AG09319 (cell line): ENCODE measurements around the gene OTOS.

Experiments
- DNase-seq: peaks from one replicate; pipeline ENCODE4 v3.0.0-alpha.2; 2010; ENCODE audit warnings: low read depth; ENCODE audit errors: extremely low read depth
- TF ChIP-seq, protein P1 (sequence below): IDR thresholded peaks from 2 replicates; pipeline ENCODE4 v1.5.1; 2011; ENCODE audit warnings: low read depth, mild to moderate bottlenecking, inconsistent platforms, low read length, moderate library complexity

Gene OTOS

DNA sequence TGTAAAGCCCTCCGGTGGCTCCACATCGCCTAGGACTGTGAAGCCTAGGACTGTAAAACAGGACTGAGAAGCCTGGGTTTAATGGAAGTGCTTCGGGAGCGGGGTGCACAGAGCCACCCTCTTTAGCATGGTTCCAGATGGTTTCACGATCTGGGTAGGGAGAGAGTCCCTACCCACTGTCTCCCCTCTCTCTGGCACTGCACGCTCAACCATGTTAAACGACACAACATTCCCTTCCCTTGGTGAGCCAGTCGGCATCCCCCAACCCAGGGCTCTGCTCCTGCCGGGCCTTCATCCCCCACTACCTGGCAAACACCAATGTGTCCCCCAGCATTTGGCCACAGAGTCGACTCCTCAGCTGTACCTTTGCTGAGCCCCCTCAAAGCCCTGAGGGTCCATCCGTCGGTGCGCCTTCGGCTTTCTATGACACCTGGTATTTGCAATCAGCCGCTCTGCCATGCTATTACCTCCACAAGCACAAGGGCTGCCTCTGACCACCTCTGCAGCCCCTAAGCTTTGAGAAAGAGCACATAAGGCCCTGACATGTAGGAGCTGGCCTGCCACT lies 5.4 kb downstream of the OTOS start:
- DNase-seq: no peak
- TF ChIP-seq, protein P1, sequence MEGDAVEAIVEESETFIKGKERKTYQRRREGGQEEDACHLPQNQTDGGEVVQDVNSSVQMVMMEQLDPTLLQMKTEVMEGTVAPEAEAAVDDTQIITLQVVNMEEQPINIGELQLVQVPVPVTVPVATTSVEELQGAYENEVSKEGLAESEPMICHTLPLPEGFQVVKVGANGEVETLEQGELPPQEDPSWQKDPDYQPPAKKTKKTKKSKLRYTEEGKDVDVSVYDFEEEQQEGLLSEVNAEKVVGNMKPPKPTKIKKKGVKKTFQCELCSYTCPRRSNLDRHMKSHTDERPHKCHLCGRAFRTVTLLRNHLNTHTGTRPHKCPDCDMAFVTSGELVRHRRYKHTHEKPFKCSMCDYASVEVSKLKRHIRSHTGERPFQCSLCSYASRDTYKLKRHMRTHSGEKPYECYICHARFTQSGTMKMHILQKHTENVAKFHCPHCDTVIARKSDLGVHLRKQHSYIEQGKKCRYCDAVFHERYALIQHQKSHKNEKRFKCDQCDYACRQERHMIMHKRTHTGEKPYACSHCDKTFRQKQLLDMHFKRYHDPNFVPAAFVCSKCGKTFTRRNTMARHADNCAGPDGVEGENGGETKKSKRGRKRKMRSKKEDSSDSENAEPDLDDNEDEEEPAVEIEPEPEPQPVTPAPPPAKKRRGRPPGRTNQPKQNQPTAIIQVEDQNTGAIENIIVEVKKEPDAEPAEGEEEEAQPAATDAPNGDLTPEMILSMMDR: no peak

DNA sequence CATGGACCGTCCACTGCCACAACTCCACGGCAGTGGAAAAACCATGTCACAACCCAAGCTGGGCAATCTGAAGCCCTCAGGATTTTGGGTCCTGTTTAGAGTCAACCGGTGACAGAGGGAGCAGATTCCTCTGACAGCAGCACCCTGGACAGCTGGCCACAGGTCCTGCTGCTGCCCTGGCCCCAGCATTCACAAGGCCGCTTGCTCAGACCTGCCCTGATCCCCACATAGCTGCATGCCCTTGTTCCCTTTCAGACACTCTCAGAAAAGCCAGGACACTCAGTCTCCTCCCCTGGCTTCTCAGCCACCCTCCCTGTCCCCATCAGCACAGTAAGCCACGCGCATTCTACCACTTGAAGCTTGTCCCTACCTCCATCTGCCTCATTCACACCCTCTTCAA lies 6.0 kb downstream of the OTOS start:
- DNase-seq: no peak
- TF ChIP-seq, protein P1: no peak

DNA sequence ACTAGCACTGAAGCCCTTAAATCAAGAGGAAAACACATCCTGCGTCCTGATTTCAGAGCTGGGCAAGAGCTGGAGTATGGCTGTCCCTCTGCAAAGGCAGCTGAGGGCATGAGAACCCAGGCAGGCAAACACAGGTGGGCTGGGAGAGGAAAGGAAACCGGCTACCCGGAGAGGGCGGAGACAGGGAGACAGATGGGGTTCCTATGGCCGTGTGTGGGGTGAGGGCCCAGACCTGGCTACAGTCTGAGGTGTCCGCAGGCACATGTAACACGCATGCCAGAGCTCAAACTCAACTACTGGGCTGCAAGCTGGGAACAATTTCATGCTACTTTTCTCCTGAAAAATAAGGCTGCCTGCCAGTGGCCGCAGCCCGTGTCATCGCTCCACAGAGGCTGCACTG lies 7.1 kb downstream of the OTOS start:
- TF ChIP-seq, protein P1: no peak
- DNase-seq: no peak

DNA sequence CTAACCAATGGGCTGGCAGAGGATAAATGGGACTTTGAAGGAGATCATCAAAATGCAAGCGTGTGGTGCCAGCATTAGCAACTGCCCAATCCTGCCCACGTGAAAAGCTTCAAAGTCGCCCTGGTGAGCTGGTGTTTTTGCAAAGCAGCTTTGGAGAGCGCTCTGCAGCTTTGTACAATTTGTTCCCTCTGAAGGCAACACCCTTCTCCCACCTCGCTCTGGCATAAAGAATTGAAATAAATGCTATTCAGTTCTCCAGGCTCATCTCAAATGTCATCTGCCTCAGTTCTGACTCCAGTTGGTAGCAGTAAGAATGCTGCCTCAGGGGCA lies 7.8 kb downstream of the OTOS start:
- no peak for DNase-seq
- TF ChIP-seq, protein P1: no peak

DNA sequence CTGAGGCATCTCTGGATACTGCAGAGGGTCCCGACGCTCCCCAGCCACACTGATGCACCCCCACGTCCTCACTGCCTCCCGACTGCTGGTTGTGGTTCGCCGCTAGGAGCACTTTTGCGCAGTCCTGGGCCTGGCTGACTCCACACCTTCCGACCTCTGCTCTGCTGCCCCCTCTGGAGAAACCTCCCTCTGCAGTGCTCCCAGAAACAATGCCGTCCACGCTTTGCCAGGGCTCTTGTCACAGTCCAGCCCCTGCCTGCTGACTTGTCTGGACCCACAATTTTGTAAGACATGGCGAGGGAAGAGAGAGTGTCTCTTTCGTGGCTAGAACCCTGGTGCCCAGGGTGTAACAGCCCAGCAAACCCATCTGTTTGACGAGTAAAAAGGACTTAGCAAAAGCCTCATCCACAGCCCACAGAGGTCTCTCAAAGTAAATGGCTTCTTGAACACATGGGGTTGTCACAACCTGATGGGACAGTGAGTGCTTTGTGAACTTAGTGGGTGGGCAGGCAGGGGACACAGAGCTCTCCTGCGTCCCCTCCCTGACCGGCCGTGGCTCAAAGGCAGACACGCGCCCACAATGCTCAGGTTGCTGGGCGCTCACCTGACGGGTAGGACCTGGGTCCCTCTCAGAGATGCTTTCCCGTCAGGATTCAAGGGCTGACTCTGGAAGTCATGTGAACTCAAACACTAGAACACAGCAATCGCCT lies 8.4 kb downstream of the OTOS start:
- TF ChIP-seq, protein P1: no peak; the same call in 1 of the 2 replicates
- DNase-seq: no peak

DNA sequence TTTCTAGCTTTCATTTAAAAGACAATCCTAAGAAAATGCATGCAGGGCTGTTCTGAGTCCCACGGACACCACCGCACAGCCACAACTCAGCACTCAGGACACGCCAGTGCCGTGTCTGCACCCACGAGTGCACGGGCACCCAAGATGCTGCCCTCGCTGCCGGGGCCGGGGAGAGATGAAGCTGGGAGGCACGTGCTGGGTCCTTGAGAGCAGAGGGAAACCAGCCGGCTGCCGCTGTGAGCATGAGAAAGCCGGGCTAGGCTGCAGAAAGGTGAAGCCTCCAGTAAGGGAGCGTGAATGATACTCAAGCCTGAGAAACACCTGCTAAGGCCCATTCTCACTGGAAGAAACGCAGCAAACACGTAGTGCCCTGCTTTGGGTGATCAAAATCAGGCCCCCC lies 9.2 kb downstream of the OTOS start:
- TF ChIP-seq, protein P1: no peak
- no peak for DNase-seq

DNA sequence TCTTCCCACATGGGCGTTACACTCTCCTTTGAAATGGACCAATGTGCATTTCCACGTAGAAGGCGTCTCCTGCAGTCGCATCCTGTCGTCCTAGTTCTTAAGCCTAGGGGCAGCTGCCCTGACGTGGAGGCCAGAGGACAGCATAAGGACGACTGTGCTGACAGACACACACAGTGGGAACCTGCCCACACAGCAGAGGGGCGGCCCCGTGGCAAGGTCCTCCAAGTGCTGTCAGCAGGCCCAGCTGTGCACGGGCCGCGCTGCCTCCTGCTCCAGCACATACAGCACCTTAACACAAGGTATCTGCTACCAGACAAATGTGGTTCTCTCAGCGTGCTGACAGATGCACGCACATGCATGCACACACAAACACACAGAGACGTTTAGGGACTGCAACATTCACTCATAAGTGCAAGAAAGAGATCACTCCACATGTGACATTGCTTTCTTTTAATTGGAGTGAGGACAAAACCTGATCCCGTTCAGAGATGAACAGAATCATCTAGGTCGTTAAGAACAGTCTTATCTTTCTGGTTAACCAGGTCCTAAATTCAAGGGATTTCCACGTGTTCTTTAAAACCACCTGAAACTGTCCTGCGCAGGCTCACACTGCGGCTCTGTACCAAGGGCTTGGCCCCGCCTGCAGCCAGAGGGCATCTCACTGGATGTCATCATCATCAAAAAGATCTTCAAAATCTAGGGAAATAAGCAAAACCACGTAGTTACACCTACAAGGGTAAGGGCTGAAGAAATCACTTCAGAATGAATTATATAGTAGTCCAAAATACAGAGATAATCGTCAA lies 9.9 kb downstream of the OTOS start:
- no peak for DNase-seq
- TF ChIP-seq, protein P1: no peak
